D721Med (cell line): ENCODE data around the gene ANGEL2.
"Not testable (repeated sequence)": the region's sequence is repeated elsewhere in the genome, so short reads cannot be mapped to it uniquely, and the experiment has no call there.

Experiments
- DNase-seq: peaks from one replicate; pipeline ENCODE4 v3.0.0; 2011; ENCODE audit warnings: low spot score; ENCODE audit not compliant: insufficient read length
- FAIRE-seq: peaks from 2 replicates; lab custom pipeline; 2011; peaks lifted over from hg19 to GRCh38; lab: Jason Lieb, UNC
- CTCF ChIP-seq: IDR thresholded peaks from 2 replicates; pipeline ENCODE4 v1.5.1; 2012; ENCODE audit warnings: mild to moderate bottlenecking, control low read depth; ENCODE audit not compliant: insufficient read depth; ENCODE audit errors: missing control alignments

Gene ANGEL2

GRCh38 chr1:213041443-213041842 lies 25.8 kb upstream of the ANGEL2 start:
- TF ChIP-seq CTCF, result no peak
- no peak for FAIRE-seq
- DNase-seq, result no peak

- no peak for FAIRE-seq
- no peak for DNase-seq
- no peak for TF ChIP-seq CTCF
These were observed 19.9 kb upstream of the ANGEL2 start for GRCh38 chr1:213035573-213035972.

- DNase-seq (no peak), FAIRE-seq (no peak)
- no peak for TF ChIP-seq CTCF
These were observed 19.0 kb upstream of the ANGEL2 start for GRCh38 chr1:213034713-213035112.

GRCh38 chr1:213032651-213033050 lies 17.0 kb upstream of the ANGEL2 start:
- FAIRE-seq, result no peak

GRCh38 chr1:213027024-213027423 lies 11.4 kb upstream of the ANGEL2 start:
- not testable (repeated sequence) for DNase-seq, FAIRE-seq

More at GRCh38 chr1:213032651-213033050, 17.0 kb upstream of the ANGEL2 start:
- no peak for TF ChIP-seq CTCF
- DNase-seq, result no peak

- no peak for FAIRE-seq
- DNase-seq, result no peak
- no peak for TF ChIP-seq CTCF
These were observed 4.3 kb upstream of the ANGEL2 start for GRCh38 chr1:213020016-213020415.

- no peak for TF ChIP-seq CTCF
- DNase-seq (no peak), FAIRE-seq (no peak)
These were observed 3.8 kb upstream of the ANGEL2 start for GRCh38 chr1:213019450-213019849.
